Neural crest cell (in vitro differentiated cells): ENCODE results near the gene PIEZO2. TPM values are rescaled to one million over a fixed set of nuclear protein-coding genes. Genes with fewer than 3 reads are reported as not detected.

Experiments
- DNase-seq: peaks from one replicate; pipeline ENCODE4 v3.0.0; 2021; ENCODE audit warnings: low read depth, mixed read lengths, low spot score
- H3K27ac Mint-ChIP-seq: one replicate; pipeline ENCODE4 v1.8.0; 2021; ENCODE audit warnings: mild to moderate bottlenecking, mixed read lengths; ENCODE audit not compliant: unreplicated experiment
- H3K27me3 Mint-ChIP-seq: 2 replicates; pipeline ENCODE4 v1.8.0; 2021; ENCODE audit warnings: low read depth, mild to moderate bottlenecking, mixed read lengths
- H3K36me3 Mint-ChIP-seq: 2 replicates; pipeline ENCODE4 v1.8.0; 2021; ENCODE audit warnings: low read depth, mild to moderate bottlenecking, mixed read lengths
- H3K4me1 Mint-ChIP-seq: 2 replicates; pipeline ENCODE4 v1.8.0; 2021; ENCODE audit warnings: mixed read lengths
- H3K4me3 Mint-ChIP-seq: one replicate; pipeline ENCODE4 v1.8.0; 2021; ENCODE audit warnings: mild to moderate bottlenecking, mixed read lengths
- H3K9me3 Mint-ChIP-seq: 2 replicates; pipeline ENCODE4 v1.8.0; 2021; ENCODE audit warnings: mixed read lengths
- CTCF ChIP-seq: fragments of 200-600 bp; sonication (generic); conservative IDR thresholded peaks from 2 replicates; pipeline ENCODE4 v1.5.0; 2021; ENCODE audit warnings: antibody characterized with exemption, mild to moderate bottlenecking
- total RNA-seq: library from RNA; stranded (reverse); gene quantifications from 2 replicates; pipeline ENCODE4 v1.2.1, GENCODE V29; 2021

PIEZO2 gene
- total RNA-seq, 1 donor from 2014 or later = 15.5 TPM

GRCh38 chr18:10754128-10754527 lies 395.2 kb downstream of the PIEZO2 start:
- Mint-ChIP-seq H3K4me1 (peaks cover 5% of the 10 kb centered on the region), H3K9me3 (no peaks in the 10 kb centered on the region), H3K36me3 (peaks cover 2% of the 10 kb centered on the region), H3K27me3 (no peaks in the 10 kb centered on the region), H3K27ac (no peak overlapping the region), H3K4me3 (no peak overlapping the region)
- no peak for DNase-seq
- no peak for TF ChIP-seq CTCF

- Mint-ChIP-seq H3K4me1 (peaks cover 5% of the 10 kb centered on the region), H3K9me3 (no peaks in the 10 kb centered on the region), H3K4me3 (no peak overlapping the region), H3K36me3 (no peaks in the 10 kb centered on the region), H3K27ac (no peak overlapping the region), H3K27me3 (no peaks in the 10 kb centered on the region)
- no peak for TF ChIP-seq CTCF
- no peak for DNase-seq
Observed at GRCh38 chr18:10752382-10752781, 397.0 kb downstream of the PIEZO2 start.

GRCh38 chr18:10751653-10752052 lies 397.7 kb downstream of the PIEZO2 start:
- Mint-ChIP-seq H3K4me3 (no peak overlapping the region), H3K4me1 (peaks cover 5% of the 10 kb centered on the region), H3K9me3 (no peaks in the 10 kb centered on the region), H3K27me3 (no peaks in the 10 kb centered on the region), H3K36me3 (no peaks in the 10 kb centered on the region), H3K27ac (no peak overlapping the region)
- DNase-seq = no peak
- TF ChIP-seq CTCF = no peak

GRCh38 chr18:10750191-10751035 lies 399.0 kb downstream of the PIEZO2 start:
- H3K4me3 Mint-ChIP-seq = no peak overlapping the region
- no peak overlapping the region for H3K27ac Mint-ChIP-seq
- no peak for DNase-seq
- no peak for TF ChIP-seq CTCF
- no peaks in the 10 kb centered on the region for H3K27me3 Mint-ChIP-seq
- H3K4me1 Mint-ChIP-seq = peaks cover 5% of the 10 kb centered on the region
- H3K36me3 Mint-ChIP-seq = no peaks in the 10 kb centered on the region
- no peaks in the 10 kb centered on the region for H3K9me3 Mint-ChIP-seq

- Mint-ChIP-seq H3K9me3 (no peaks in the 10 kb centered on the region), H3K4me1 (peaks cover 5% of the 10 kb centered on the region), H3K4me3 (no peak overlapping the region)
Observed at GRCh38 chr18:10748641-10749040, 400.7 kb downstream of the PIEZO2 start.

More at GRCh38 chr18:10748641-10749040, 400.7 kb downstream of the PIEZO2 start:
- no peak for DNase-seq
- no peaks in the 10 kb centered on the region for H3K27me3 Mint-ChIP-seq
- H3K27ac Mint-ChIP-seq = no peak overlapping the region
- TF ChIP-seq CTCF = no peak
- H3K36me3 Mint-ChIP-seq = no peaks in the 10 kb centered on the region
